ENCODE results near the gene RTP5.
A peak's percentile ranks its signal among the peaks of the same experiment; 100 is the strongest.

Gene RTP5

DNA sequence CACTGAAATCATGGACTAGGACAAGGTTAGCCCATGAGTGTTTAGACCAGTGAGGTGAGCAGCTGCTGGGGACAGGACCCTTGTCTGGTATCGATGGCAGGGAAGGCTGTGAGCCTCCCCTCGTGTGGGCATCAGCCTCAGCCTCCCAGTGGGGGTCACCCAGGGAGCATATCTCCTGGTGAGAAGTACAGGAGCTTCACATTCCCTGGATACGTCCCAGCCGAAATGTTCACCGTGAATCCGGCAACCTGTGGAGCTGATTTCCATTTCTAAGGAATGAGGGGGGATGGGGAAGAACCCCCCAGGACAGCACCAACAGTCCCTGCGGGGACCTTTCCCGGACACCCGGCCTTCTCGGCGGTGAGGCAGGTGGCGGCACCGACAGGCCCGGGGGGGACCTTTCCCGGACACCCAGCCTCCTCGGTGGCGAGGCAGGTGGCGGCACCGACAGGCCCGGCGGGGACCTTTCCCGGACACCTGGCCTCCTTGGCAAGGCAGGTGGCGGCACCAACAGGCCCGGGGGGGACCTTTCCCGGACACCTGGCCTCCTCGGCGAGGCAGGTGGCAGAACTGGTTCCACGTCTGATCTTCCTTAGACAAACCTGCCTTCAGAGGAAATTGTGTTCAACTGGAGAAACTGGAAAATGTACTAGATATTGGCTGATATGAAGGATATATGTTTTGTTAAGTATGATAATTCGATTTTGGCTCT, 21.2 kb downstream of the RTP5 start:
- no peak for DNase-seq

DNA sequence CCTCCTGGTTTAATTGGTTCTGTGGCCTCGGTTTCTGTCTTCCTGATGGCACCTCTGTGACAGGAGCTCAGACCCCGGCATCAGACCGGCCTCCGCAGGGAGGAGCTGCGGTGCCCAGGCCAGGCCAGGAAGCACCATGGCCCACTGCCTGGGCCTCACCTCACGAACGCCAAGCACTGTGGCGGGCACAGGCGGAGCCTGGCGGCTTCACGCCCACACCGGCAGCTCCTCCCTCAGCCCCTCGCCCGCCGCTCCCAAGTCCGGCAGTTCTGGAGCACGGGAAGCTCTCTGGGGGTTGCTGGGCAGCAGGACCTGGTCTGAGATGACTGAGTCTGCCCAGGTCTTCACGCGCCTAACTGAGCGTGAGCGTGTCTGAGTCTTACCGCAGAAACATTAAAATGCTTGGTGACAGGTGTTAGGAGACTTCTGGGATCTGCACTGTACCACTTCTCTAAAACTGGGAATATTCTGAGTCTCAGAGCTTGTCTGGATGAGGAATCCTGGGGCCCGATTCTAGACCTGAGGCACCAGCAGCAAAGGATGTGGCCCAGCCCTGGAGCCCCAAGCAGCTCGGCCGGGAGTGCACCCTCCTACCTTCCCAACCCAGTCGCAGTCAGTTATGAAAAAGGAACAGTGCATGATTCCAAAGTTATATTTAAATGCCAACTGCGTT, 21.9 kb downstream of the RTP5 start:
- DNase-seq, result no peak

DNA sequence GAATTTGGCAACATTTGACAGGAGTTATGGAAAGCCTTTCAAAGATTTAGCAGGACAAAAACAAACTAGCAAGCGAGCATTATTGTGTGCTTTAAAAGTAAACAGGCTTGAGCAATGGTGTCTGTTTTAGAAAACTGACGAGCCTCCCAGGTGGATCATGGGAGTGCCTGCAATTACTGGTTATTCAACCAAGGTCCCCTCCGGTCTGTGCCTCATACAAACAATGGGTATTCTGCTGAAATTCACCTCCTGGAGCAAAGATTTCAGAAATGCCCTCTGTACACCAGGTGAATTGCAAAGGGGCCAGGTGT, 22.4 kb downstream of the RTP5 start:
- DNase-seq, result no peak

DNA sequence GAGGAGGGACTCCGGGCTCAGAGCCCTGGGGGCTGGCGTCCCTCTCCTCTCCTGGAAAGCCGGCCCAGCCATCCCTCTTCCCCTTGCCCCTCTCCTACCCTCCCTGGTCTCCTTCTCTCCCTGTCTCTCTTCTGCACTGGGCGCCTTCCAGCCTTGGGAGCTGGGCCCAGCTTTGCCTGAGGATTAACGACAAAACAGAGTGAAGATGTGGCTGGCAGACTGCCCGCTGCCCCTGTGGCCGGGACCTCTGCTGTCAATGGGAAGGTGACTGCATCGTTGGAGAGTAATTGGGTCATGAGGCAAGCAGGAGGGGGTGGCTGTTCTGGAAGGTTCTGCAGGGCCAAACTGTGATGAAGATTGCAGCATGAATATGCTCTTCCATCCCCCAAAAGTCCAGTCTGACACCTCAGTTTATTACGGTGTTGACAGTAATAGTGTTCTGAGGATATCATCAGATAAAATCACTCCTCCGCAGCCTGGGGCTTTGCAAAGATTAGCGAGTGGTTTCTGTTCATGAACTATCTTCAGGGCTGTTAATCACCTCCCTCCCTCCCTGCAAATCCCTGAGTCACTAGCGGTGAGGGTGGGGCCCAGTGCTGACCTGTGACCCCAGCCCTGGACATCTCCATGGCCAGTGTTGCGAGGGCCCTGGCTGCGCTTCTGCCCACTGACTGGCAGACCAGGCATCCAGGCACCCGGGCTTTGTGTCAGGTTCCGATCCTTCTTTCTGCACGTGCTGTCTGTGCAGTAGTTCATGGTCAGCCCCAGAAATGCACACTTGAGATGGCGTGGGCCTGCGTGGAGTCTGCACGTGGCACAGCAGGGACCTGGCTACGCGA, 23.0 kb downstream of the RTP5 start:
- no peak for DNase-seq

DNA sequence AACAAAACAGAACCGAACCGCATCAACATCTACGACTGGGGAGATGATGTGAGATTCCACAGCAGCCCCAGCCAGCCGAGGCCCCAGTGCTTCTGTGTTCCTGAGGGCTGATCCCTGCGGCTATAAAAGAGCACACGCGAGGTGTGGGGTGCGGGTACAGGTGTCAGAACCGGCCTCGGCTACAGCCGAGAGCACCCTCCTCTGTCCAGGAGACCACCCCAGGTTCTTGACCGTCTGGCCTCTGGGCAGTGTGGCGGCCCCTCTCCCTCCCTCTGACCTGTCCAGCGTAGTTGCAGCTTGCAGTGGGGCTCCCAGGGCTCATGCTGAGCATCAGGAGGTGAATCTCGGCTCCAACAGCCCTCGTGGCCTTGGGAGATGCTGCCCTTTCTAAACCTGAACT, 23.7 kb downstream of the RTP5 start:
- DNase-seq, result no peak

DNA sequence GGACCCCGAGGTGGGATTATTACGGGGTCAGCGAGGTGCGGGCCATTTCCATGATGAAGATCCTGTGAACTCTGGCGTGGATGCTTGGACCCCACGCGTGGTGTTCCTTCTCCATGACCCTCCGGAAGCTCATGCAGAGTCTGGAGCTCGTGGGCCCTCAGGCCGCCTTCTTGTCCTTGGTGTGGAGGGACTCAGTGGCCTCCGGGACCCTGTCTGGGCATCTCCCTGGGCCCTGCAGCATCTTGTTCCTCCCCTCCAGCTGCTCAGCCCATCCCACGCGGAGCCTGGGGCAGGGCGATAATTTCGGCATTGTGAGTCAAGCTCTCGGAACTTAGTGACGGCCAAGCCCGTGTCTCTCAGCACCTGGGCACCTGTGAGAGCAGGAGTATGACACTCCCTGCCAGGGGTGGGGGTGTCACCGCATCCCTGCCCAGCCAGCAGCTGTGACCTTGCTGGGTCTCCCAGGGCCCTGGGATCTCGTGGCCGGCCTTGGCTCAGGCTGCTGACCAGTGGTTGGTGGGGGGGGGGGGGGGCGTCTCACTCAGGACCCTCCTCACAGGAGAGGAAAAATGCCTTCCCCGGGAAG, 24.6 kb downstream of the RTP5 start:
- no peak for DNase-seq

DNA sequence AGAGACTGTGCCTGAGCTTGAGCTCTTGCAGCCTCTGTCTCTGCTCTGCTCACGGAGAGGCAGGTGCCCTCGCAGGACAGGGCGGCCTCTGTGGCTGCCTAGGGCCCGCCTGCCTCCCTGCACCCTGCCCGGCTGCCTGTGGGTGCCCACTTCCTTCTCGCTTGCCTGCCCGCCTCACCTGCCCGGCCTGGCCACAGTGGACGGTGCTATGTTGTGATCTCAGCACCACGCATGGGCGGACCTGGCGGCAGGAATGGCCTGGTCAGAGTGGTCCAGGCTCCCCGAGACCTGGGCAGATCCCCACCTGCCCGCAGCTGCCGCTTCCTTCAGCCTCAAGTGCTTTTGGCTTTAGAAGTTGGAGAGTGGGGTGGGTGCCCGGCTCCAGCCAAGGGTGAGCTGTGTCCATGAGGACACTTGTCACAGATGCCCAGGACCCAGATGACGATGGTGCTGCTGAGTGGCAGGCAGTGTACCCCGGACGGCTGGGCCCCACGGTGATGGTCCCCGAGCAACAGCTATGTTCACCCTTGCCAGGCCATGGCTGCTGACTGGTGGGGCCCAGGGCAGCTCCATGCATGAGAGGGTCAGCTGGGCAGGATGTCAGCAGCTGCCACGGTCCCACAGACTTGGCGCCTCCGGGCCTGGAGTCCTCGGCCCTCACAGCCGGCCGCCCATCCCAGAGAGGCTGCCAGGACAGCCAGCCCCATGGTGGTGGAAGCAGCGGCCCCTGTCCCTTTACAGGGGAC, 25.3 kb downstream of the RTP5 start:
- DNase-seq, result no peak

DNA sequence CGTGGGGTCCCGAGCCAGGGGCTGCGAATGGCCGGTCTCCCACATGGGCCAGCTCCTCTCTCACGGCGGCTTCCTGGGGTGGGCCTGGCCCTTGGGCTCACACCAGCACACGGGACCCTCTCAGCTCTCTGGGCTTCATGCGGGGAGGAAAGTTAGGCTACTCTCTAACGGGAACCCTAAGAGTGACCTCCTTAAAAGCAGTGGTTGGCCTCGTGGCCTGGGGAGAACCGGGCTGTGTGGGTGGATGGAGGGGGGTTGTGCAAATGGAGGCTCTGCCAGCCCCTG, 25.8 kb downstream of the RTP5 start:
- no peak for DNase-seq

DNA sequence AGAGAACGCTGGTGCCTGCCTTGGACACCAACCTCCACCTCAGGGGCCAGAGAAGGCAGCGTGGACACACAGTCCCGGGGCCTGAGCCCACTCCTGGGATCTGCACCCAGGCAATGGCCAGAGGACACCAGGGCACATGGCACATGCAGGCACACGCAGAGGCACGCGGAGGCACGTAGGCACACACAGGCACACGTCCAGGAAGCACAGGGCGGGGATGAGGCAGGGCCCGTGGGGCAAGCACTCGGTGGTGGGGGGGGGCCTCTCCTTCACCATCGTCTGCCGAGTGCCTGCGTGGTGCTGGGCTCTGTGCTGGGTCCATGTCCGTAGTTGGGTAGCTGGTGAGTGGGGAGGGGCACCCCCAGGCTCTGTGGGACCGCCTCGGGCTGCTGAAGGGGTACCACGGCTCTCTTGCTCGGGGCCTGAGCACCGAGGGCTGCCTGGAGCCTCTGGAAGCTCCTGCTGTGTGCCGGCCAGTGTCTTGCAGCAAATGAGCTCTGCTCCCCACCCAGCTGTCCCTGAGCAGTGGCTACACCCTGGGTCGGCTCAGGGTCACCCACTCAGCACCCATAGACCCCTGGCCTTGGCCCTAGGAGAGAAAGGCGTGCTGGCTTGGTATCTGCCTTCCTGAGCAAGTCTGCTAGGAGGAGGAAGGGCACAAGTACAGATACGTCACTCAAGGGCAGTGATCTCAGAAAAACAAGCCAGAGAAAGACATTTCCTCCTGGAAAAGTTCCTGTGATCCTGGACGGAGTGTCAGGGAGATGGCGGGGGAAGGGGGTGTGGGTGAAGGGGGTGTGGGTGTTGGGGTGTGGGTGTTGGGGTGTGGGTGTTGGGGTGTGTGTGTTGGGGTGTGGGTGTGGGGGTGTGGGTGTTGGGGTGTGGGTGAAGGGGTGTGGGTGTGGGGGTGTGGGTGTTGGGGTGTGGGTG, 26.4 kb downstream of the RTP5 start:
- peak in 1 of 2 donors; percentile 45 for DNase-seq

DNA sequence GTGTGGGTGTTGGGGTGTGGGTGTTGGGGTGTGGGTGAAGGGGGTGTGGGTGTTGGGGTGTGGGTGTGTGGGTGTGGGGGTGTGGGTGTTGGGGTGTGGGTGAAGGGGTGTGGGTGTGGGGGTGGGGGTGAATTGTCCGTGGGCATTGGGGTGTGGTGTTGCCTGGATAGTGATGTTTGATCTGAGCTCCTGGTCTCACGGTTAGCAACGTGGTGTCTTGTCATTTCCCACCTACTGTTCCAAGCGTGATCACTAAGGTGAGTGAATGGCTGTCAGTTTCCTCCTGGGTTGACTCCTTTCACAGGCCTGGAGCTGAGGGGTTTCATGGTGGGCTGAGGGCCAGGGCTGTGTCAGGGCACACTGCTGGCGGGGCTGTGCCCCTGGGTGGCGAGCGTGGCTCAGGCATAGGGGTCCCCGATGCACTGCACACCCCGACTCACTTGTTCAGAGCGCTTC, 27.2 kb downstream of the RTP5 start:
- DNase-seq, result peak in 1 of 2 donors; percentile 11

DNA sequence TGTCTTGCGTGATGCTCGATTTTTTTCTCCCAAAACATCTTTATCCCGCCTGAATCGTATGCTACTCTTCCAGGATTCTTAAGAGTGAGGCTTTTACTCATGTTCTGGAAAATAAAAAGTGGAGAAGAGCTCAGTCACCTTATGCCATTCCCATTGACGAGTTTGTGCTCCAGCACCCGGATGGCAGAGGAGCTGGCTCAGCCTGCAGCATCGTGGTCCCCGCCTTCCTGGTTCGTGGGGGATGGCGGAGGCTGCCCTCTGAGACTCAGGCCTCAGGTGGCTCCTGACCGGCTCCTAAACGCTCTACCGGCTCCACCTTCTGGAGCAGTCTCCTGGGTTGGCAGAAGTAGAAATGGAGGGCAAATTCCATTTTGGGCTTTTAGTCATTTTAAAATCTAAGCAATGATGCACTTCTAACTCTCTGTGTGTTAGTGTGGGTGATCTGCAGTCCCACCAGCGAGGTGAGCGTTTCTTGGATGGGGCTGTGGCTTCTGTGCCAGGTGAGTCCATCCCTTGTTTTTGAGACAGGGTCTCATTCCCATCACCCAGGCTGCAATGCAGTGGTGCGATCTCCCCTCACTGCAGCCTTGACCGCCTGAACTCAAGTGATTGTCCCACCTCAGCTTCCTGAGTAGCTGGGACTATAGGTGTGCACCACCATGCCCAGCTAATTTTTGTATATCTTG, 27.8 kb downstream of the RTP5 start:
- no peak for DNase-seq

DNA sequence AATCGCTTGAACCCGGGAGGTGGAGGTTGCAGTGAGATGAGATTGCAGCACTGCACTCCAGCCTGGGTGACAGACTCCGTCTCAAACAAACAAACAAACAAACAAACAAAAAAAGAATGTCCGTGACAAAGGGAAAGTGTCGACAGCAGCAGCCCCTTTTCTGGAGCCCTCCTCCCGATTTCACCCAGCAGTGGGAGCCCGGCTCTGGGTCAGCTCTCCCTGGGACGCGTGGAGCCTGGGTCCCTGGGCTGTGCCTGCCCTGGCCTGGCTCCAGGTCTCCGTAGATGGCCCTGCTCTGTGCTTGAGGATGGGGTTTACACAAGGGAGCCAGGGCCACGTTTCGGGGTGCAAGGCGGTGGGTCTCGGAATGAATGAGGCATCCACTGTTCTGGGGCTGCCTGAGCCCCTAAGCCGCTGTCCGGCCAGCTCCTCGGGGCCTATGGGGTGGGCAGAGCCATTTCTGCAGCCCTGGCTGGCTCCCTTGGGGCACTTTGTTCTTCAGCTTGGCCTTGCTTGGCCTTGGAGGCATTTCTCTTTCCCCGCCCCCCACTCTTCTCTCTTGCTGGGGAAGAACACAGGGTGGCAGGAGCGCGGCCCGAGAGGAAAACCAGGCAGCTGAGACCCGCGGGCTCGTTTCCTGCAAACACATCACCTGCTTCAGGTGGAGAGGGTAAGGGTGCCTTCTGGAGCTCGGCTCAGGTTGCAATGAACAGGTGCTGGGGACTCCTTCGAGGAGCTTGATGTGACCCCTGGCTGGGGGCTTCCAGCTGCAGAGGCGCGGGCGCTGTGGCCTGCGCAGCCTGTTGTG, 29.1 kb downstream of the RTP5 start:
- DNase-seq, result no peak

DNA sequence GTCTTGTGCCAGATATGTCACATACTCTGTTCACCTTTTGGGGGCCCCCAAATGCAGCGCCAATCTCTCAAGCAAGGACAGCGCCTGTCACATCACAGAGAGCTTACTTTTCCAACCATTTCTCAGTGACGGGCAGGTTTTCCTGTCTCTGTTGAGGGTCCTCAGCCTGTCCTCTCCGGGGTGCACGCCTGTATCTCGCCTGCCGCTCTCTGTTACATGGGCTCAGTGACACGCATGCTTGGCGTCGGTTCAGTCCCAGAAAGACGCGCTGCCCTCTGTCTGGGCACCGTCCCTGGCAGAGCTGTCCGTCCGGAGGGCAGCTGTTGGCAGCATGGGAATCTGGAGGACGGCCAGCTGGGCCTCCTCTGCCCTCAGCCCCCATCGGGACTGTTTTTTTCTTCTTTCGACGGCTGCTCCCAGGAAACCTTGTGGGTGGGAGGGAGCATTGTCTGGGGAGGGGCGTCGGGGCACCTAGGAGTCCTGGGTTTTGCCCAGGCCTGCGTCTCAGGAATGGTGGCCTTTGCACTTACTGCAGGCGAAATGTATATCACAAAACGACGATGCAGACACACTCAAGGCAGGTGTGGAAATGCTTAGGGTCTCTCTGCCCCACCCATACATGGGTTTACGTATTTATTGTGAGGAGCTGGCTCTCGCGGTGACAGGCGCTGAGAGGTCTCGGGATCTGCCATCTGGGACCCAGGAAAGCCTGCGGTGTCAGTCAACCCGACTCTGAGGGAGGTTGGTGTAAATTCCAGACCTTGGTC, 30.9 kb downstream of the RTP5 start:
- no peak for DNase-seq

DNA sequence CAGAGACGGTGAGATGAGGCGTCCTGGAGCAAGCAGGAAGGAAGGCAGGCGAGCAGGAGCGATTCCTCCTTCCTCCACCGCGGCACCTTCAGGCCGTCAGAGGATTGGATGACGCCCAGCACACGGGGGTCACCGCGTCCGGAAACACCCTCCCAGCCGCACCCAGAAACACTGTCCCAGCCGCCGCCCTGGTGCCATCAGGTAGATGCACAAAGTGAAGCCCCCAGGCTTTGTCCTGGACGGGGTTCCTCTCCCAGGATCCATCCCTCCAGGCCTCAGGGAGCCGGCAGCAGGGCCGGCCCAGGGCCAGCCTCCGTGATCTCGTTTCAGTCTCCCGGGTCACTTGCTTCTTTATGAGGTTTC, 31.5 kb downstream of the RTP5 start:
- no peak for DNase-seq

DNA sequence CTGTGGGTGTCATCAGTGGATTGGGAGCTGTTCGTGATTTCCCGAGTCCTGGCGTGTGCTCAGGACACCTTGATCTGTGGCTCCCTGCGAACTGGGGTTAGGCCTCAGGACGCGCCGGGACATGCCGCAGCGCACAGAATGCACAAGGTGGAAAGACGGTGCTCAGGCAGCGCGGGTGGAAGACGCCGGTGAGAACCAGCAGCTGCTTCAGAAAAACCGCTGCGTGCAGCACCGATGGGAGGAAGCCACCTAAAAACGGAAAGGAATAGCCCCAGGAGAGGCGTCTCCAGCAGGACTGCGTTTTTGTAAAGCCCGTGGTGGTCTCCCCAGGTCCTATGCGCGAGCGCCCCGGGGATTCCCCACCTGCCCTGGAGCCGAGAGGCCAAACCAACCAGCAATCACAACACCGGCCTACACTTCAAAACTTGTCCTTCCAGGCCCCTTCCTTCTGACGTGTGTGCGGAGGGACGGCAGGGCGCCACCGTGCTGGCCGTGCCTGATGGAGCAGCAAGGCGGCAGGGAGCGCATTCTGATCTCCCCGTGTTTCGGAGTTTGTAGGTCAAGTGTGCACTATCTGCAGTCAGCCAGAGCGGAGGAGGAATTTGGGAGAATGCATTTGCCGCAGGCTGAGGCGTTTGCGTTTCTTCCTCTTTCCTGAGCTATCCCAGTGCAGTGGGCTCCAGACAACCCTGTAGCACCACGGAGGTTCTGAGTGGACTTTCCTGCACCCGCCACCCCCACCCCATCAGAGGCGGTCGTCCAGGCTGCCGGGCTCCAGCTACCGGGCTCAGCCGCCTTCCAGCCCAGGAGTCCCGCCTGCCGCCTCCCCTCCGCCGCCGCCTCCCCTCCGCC, 32.2 kb downstream of the RTP5 start:
- no peak for DNase-seq

DNA sequence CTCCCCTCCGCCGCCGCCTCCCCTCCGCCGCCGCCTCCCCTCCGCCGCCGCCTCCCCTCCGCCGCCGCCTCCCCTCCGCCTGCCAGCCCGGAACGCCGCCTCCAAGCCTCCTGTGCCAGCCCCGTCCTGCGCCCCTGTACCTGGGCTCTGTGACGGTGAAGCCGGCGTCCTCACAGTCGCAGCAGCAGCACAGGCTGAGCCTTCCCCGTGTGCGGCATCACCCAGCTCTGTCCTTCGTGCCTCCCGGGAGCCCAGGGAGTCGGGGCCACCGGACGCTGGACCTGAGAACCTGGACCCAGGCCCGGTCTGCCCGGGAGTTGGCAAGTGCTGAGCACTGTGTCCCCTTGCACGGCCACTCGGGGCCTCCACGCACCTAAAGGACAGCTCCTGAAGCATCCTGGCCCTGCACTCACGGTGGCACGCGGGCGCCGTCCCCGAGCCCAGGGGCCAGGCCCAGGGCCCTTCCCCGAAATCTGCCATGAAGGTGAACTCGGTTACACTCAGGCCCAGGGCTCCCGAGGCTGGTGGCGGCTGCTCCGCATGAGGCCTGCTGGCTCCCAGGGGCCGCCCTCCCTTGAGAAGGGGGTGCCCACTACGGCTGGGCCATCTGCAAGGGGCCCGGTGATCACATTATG, 32.9 kb downstream of the RTP5 start:
- no peak for DNase-seq

DNA sequence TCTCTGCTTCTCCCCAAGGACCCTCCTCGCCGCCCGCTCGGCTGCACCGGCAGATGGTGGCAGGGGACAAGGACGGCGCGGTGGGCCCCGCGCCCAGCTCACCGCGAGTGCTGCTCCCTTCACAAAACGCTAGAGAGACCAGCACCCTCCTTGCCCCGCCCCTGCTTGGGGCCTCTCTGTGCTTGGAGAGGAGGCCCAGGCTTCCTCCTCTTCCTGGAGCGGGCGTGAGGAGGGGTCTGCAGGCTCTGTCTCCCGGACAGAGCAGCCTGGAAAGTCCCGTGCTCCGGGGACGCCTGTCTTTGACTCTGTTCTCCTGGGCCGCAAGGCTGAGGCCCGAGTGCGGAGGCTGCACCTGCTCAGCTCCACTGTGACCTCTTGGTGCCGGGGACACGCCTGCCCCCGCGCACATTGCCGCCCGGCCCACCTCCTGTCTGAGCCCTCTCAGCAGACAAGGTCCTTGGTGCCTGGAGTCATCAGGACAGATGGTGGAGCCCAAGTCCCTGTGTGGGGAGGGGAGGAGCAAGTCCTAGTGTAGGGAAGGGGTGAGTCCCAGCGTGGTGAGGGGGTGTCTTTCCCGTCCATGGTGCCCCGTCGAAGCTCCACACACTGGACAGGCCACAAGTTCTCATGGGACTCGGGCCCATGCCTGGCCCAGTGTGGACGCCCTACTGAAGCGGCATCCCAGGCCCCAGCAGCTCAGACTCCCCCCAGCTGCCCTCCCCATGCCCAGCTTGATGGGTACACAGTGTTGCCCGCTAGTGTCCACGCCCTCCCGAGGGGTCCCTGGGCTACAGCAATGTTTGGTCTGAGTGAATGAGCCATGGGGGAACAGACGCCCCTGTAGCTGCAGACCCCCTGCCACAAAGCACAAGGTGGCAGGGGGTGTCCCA, 33.8 kb downstream of the RTP5 start:
- DNase-seq, result no peak
